HL-60 (cell line): Measurements from ENCODE around the gene CD82.

ENCODE experiments used
- DNase-seq, 2 experiments: peaks; one replicate each; pipeline ENCODE4 v3.0.0-alpha.2; 2010 to 2020; ENCODE audit warnings: low read depth in 1 of 2, low spot score in 1 of 2
- H3K27ac ChIP-seq: fragments of 250-450 bp; sonication (Bioruptor Pico); replicated peaks from 2 replicates; pipeline ENCODE4 v1.5.1; 2020; ENCODE audit warnings: mild to moderate bottlenecking, moderate library complexity
- H3K27me3 ChIP-seq: fragments of 250-450 bp; sonication (Bioruptor Pico); 2 replicates; pipeline ENCODE4 v1.5.1; 2021; ENCODE audit warnings: mild to moderate bottlenecking, moderate library complexity; ENCODE audit not compliant: insufficient read depth, poor library complexity, severe bottlenecking
- H3K4me3 ChIP-seq: replicated peaks from 2 replicates; pipeline ENCODE4 v1.5.1; 2011; ENCODE audit warnings: mild to moderate bottlenecking, control low read depth, low read length; ENCODE audit not compliant: insufficient read depth
- CTCF ChIP-seq: IDR thresholded peaks from one replicate; pipeline ENCODE4 v1.5.1; 2011; ENCODE audit warnings: low read length, control low read depth, inconsistent platforms; ENCODE audit not compliant: insufficient read depth
- GABPA ChIP-seq: IDR thresholded peaks from 2 replicates; pipeline ENCODE4 v1.6.1; 2012; ENCODE audit warnings: low read depth
- POLR2AphosphoS5 ChIP-seq: IDR thresholded peaks from 2 replicates; pipeline ENCODE4 v1.6.1; 2012; ENCODE audit warnings: low read depth
- SPI1 ChIP-seq: IDR thresholded peaks from 2 replicates; pipeline ENCODE4 v1.6.1; 2012; ENCODE audit warnings: low read depth, mild to moderate bottlenecking, borderline replicate concordance
- TF ChIP-seq, protein P1 (sequence below): IDR thresholded peaks from 2 replicates; pipeline ENCODE4 v1.6.1; 2012; ENCODE audit warnings: low read depth; ENCODE audit not compliant: insufficient replicate concordance

Gene CD82

GRCh38 chr11:44537679-44538078, 27.8 kb upstream of the CD82 start:
- Histone ChIP-seq H3K27ac (no peak overlapping the region), H3K27me3 (no peaks in the 10 kb centered on the region), H3K4me3 (no peak overlapping the region)
- no peak for DNase-seq
- TF ChIP-seq, protein P1, sequence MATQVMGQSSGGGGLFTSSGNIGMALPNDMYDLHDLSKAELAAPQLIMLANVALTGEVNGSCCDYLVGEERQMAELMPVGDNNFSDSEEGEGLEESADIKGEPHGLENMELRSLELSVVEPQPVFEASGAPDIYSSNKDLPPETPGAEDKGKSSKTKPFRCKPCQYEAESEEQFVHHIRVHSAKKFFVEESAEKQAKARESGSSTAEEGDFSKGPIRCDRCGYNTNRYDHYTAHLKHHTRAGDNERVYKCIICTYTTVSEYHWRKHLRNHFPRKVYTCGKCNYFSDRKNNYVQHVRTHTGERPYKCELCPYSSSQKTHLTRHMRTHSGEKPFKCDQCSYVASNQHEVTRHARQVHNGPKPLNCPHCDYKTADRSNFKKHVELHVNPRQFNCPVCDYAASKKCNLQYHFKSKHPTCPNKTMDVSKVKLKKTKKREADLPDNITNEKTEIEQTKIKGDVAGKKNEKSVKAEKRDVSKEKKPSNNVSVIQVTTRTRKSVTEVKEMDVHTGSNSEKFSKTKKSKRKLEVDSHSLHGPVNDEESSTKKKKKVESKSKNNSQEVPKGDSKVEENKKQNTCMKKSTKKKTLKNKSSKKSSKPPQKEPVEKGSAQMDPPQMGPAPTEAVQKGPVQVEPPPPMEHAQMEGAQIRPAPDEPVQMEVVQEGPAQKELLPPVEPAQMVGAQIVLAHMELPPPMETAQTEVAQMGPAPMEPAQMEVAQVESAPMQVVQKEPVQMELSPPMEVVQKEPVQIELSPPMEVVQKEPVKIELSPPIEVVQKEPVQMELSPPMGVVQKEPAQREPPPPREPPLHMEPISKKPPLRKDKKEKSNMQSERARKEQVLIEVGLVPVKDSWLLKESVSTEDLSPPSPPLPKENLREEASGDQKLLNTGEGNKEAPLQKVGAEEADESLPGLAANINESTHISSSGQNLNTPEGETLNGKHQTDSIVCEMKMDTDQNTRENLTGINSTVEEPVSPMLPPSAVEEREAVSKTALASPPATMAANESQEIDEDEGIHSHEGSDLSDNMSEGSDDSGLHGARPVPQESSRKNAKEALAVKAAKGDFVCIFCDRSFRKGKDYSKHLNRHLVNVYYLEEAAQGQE = no peak
- TF ChIP-seq GABPA = no peak
- no peak for TF ChIP-seq CTCF
- no peak for TF ChIP-seq POLR2AphosphoS5
- TF ChIP-seq SPI1 = no peak

DNA sequence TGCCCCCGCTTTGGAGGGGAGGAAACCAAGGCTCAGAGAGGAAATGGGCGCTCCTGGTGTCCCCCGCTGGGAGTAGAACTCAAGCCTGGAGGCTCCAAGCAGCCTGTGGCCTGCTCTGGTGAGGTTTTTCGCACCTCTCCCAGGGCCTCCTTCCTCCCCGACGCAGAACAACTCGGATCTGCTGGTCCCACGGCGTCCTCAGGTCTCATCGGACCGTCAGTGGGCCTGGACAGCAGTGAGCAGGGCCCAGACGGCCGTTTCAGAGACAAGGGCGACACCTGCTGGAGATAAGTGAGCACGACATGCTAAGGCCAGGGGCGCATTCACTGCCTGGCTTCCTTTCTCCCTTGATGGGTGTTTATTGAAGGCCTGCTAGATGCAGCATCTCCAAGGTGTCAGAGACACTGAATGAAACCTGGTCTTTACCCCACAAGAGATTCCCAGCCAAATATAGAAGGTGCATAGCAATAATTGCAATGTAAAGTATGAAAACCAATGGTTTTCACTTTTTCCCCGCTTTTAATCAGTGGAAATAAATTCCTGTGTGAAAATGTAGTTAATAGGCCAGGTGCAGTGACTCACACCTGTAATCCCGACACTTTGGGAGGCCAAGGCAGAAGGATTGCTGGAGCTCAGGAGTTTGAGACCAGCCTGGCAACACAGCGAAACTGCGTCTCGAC, 26.9 kb upstream of the CD82 start:
- Histone ChIP-seq H3K27me3 (no peaks in the 10 kb centered on the region), H3K27ac (no peak overlapping the region), H3K4me3 (no peak overlapping the region)
- DNase-seq = peak; percentile 41 to 61
- TF ChIP-seq CTCF = peak; percentile 79
- TF ChIP-seq, protein P1 = no peak

DNA sequence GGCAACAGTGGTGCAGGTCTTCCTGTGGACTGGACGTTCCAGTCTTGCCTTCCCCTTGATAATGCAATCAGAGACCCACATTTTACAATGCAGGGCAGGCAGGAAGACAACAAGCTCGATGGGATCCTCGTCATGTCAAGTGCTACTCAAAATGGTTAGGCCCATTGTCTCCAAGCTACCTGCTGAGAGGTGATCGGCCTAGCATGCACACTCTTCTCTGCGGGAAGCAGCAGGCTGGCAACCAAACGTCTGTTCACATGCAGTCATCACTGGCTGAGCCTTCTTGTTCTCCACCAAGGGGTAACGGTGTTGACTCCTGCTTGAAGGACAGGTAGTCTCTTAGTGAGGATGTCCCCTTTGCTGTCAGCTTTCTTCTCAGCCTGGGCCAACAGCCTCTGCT, 25.5 kb upstream of the CD82 start:
- no peak for DNase-seq
- Histone ChIP-seq H3K27ac (no peak overlapping the region), H3K27me3 (no peaks in the 10 kb centered on the region), H3K4me3 (no peak overlapping the region)
- no peak for TF ChIP-seq SPI1

- no peak overlapping the region for H3K4me3 ChIP-seq
- no peak for TF ChIP-seq POLR2AphosphoS5
- TF ChIP-seq GABPA = no peak
- TF ChIP-seq SPI1 = no peak
- no peak for TF ChIP-seq CTCF
- TF ChIP-seq, protein P1 = no peak
- DNase-seq = no peak
- no peak overlapping the region for H3K27ac ChIP-seq
- H3K27me3 ChIP-seq = no peaks in the 10 kb centered on the region
These were observed 24.8 kb upstream of the CD82 start for GRCh38 chr11:44540667-44541066.
